Stimulated activated CD4-positive, alpha-beta T cell treated with anti-CD3 and anti-CD28 coated beads, Interleukin-4, amount 100 ng/mL, for 1 hour (primary cell): ENCODE measurements around the gene FKBP4.
A peak's percentile ranks its signal among the peaks of the same experiment; 100 is the strongest.

Experiments
- DNase-seq: peaks from one replicate; pipeline ENCODE4 v3.0.0-alpha.2; 2020

Gene FKBP4

DNA sequence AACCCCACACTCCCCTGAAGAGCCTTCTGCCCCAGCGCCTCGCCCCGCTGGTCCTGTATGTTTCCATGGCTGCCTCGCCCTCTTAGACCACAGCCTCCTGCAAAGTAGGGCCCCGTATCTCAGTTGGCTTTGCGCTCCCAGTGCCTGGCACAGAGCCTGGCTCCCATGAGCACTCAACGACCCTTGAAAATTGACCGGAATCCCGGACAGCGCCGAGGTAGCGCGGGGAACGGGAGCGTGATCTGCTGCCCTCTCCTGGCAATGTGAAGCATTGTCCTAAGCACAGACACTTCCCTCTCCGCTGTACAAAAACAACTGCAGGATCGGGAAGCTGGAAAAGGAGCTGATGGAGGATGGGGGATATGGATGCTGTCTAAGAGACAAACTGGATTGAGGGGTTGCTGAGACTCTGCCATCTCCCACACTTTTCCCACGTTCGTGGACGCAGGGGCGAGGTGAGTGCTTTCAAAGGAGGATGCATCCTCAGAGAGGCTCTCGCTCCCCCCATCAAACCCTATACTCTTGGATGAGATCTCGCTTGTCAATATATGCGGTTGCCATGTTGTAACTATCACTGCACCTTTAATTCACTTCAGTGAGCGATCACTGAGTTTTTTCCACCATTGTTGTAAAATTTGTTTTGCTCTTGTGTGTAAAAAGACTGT lies 10.7 kb upstream of the FKBP4 start:
- DNase-seq: peak; percentile 46

DNA sequence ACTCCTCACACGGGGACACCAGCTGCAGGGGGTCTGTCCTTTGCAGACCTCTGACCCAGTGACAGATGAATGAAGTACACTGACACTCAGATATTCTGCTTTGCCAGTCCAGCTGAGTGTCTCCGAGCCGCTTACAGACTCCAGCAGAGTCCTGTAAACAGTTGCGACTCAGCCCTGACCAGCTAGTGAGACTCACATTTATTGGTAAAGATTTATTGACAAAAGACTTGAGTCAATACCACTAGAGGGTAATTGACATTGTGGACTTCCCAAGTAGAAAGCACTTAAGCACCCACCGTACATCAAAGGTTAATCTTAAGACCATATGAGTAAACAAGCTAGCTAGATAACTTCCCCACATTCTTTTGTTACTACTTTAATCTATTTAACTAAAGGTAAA lies 9.8 kb upstream of the FKBP4 start:
- no peak for DNase-seq

DNA sequence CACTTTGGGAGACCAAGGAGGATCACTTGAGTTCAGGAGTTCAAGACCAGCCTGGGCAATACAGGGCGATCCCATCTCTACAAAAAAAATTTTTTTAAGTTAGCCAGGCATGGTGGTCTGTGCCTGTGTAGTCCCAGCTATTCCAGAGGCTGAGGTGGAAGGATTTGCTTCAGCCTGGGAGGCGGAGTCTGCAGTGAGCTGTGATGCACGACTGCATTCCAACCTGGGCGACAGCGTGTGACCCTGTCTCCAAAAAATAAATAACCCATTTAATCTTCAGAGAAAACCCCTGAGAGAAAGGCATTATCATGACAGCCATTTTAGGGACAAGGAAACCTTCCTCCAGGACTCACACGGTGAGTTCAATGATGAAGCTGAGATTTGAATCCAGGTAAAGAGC lies 3.7 kb upstream of the FKBP4 start:
- no peak for DNase-seq

GRCh38 chr12:2792671-2793500 lies 1.9 kb upstream of the FKBP4 start:
- DNase-seq: no peak

DNA sequence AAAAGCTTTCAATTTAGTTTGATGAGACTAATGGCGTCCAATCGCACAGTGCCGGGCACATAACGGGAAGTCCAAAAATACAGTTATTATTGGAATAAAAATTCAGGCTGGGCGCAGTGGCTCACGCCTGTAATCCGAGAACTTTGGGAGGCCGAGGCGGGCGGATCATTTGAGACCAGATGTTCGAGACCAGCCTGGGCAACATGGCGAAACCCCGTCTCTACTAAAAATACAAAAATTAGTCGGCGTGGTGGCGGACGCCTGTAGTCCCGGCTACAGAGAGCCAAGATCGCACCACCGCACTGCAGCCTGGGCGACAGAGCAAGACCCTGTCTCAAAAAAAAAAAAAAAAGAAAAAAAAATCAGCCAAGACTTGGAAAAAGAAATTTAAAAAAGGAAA lies 1.2 kb upstream of the FKBP4 start:
- DNase-seq: no peak

- DNase-seq: peak; percentile 36
These were observed 507 bp upstream of the FKBP4 start for GRCh38 chr12:2794191-2794735.

- peak; percentile 79 for DNase-seq
These were observed 769 bp downstream of the FKBP4 start for GRCh38 chr12:2795291-2796186.

DNA sequence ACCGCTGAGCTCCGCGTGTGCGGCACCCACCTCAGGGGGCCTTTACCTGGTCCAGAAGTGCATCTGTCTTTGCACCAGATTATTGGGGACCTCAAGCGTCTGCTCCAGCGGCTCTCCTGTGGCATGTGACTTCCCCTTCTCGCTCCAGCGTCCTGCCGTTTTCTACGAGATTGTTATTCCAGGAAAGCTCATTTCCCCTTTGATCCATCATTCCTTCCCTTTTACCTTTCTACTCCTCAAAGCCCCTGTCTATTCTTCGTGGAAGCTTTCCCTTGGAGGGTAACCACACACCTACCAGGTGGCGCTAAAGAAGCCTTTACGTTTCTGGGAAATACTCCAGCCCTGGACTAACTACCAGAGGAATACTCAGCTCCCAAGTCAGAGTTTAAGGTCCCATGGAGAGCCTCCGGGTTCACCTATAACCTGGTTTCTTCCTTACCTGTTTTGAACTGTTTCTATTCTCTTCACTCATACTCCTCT lies 1.5 kb downstream of the FKBP4 start:
- DNase-seq: no peak

DNA sequence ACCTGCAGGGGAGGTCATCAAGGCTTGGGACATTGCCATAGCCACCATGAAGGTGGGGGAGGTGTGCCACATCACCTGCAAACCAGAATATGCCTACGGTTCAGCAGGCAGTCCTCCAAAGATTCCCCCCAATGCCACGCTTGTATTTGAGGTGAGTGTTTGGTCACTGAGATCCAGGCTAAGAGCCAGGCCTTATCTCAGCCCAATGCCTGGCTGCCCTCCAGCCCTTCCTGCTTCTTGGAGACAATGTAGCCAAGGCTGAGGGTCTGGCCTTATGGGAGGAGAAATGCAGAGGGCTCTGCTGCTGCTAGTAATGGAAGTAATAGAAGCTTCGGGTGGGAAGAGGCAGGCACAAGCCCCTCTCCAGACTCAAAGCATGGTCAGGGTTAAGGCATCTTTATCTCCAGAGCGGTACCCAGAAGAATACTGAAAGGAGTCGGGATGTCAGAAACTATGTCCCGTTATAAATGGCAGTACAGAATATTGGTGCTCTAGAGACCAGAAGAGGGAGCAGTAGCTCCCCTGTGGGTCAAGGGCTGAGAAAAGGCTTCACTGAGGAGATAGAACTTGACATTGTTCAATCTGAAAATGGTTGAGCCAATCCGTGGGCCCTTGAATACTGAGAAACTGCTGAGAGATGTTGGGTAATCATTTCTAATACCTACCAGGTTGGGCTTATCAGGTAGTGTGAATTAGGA lies 3.1 kb downstream of the FKBP4 start:
- no peak for DNase-seq

GRCh38 chr12:2800046-2800570 lies 5.3 kb downstream of the FKBP4 start:
- DNase-seq: no peak

DNA sequence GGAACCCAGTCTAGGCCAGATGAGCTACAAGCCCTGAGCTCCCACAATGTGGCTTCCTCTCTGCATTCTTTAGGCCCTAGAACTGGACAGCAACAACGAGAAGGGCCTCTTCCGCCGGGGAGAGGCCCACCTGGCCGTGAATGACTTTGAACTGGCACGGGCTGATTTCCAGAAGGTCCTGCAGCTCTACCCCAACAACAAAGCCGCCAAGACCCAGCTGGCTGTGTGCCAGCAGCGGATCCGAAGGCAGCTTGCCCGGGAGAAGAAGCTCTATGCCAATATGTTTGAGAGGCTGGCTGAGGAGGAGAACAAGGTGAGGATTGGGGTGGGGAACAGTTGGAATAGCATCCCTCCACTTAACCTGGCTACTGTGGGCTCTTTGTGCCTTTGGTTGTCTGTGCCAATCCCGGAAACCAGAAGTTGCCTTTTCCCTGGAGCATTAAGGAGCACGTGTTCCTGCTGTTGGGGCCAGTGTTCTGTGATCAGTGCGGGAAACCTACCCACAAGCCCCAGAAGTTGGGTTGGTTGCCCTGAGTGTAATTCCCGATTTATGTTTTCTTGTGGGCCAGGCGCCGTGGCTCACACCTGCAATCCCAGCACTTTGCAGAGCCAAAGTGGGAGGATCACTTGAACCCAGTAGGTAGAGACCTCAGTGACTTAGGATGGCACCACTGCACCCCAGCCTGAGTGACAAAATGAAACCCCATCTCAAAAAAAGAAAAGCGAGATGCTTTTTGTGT lies 6.4 kb downstream of the FKBP4 start:
- no peak for DNase-seq

GRCh38 chr12:2803635-2804392 lies 9.0 kb downstream of the FKBP4 start:
- no peak for DNase-seq

DNA sequence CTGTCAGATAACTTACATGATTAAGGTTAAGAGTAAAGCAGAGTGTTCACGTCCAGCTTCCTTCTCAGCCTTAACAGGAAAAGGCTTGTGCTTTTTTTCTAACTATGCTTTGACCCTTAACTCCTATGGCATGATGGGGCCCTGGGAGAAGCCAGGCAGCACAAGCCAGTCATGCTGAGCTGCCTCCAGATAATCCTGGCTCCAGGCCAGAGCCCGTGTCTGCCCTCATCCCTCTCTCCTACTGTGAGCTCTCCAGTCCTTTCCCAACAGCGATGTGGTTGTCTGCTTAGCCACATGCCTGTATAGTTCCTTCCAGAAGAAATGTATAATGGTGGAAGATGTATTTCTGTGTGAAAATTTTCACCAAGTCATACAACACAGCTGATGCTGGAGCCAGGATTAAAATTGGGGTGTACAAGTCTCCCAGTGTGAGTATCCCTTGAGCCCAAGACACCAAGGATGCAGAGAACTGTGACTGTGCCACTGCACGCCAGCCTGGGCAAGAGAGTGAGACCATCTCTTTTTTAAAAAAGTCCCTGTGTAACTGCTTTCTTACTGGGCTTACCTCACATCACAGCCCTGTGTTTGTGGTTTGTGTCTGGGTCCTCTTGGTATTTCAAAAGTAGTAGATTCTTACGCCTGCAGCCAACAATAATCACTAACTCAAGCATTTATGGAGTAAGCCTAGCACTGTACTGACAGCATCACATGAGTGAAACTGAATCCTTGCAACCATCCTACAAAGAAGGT lies 9.8 kb downstream of the FKBP4 start:
- DNase-seq: no peak

DNA sequence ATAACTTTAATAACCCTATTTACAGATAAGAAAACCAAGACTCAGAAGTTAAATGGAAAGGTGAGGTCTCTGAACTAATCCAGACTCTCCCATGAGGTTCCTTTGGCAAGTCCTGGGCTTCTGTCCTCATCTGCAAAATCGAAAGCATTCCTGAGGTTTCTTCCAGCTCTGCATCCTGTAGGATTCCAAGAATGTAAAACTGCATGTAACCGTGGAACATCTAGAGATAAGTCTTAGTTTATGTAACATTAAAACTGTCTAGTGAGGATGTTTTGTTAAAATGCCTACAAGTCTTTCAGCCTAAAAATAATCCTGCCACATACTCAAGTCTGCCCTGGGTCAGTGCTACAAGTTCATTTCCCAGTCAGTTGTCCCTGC lies 10.4 kb downstream of the FKBP4 start:
- no peak for DNase-seq

DNA sequence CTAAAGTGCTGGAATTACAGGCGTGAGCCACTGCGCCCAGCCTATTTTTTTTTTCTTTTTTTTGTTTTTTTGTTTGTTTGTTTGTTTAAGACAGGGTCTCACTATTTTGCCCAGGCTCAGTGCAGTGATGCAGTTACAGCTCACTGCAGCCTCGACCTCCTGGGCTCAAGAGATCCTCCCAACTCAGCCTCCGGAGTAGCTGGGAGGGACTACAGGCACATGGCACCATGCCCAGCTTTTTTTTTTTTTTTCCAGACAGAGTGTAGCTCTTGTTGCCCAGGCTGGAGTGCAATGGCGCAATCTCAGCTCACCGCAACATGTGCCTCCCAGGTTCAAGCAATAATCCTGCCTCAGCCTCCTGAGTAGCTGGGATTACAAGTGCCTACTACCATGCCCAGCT lies 11.9 kb downstream of the FKBP4 start:
- DNase-seq: no peak

GRCh38 chr12:2811801-2812200 lies 17.0 kb downstream of the FKBP4 start:
- DNase-seq: no peak

DNA sequence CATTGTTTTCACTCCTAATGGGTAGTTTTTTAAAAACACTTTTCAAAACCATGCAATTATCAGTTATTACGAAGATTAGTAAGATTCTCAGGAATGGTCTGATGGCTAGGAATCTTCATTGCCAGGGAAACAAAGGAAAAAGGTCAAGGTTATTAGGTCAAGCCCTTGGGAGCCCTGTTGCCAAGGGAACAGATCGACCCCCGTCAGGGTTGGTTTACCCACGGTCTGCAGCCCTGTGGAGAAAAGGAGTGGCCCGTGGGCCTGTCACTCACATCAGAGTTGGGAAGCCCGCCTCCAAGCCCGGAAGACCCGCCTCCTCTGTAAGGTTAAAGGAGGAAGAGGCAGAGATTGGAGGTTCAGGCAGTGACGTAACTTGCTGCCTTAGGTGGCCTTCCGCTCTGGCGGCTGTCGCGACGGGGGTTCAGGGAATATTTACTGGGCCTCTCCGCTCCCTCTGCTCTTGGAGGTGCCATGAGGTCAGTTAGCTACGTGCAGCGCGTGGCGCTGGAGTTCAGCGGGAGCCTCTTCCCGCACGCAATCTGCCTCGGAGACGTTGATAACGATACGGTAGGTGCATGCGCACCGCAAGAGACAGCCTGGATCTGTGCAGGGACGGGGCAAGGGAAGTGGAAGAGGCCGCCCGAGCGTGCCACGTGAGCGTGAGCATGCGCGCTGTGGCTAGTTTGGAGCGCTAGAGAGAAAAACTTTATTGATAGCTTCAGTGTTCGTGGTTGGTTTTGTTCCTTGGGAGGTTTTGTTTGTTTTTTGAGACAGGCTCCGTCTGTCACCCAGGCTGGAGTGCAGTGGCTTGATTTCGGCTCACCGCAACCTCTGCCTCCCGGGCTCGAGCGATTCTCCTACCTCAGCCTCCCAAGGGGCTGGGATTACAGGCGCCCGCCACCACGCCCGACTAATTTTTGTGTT lies 17.8 kb downstream of the FKBP4 start, which contains the start of gene ITFG2:
TSS of gene ITFG2 (plus strand) at position 379 of the 924 bp plus-strand sequence. CDS start at position 472, 93 bp downstream.
- DNase-seq: peak; percentile 95
